NCI-H345 treated with DMSO at 0.1 percent for 48 hours (cell line): ENCODE data around the gene FSTL4.
"Not testable (repeated sequence)": the region's sequence is repeated elsewhere in the genome, so short reads cannot be mapped to it uniquely, and the experiment has no call there.

Experiments
- DNase-seq: peaks from one replicate; lab custom pipeline; 2025; ENCODE audit not compliant: unreplicated experiment; lab: John Stamatoyannopoulos, UW

Gene FSTL4

DNA sequence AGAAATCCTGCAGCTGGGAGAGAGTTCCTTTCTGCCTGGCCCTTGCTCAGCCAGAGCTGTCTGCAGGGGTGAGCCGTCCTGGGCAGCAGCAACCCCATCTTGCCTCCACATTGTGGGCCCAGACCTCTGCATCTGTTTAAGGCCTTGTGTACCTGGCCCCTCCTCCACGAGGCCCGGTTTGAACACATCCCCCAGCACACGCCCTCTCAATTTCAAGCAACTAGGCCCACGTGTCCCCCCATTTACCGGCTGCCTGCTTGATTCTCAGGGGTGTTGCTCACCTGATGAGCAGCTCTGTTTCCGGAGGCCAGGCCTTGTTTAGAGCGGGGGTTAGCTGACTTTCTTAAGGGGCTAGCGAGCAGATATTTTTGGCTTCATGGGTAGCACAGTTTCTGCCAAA lies 378.7 kb downstream of the FSTL4 start:
- no peak for DNase-seq

DNA sequence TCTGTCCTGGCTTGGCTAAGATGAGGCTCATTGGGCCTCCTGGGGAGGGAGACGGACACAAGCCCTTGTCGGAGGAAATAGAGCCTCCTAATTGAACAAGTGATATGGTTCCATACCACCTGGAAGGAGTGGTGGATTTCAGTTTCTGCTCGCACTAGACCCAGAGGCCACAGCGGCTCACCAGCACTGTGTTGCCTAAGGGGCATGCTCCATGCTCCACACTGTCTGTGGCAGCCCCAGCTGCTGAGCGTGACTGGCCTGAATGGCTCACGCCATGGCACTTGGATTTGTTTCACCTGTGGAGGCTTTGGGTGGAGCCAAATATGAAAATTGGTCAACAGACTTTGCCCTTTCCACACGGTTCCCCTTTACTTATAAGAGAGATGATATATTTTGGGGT lies 379.4 kb downstream of the FSTL4 start:
- DNase-seq = no peak

DNA sequence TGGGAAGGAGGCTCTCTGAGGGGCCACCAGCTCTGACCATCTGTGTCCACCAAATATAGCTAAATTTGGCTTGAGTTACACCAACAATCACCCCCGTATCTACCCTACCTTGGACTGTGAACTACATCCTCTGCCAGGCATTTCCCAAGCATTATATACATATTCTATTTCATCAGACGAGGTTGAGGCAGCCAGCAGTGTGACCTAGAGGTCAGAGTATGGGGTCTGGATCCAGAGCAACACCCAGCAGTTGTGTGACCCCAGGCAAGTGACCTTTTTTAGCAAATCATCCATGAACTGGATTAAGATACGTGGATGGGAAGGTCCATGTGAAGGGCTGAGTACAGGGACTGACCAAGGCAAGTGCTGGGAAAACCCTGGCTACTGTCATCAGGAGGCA lies 379.9 kb downstream of the FSTL4 start:
- DNase-seq = no peak

DNA sequence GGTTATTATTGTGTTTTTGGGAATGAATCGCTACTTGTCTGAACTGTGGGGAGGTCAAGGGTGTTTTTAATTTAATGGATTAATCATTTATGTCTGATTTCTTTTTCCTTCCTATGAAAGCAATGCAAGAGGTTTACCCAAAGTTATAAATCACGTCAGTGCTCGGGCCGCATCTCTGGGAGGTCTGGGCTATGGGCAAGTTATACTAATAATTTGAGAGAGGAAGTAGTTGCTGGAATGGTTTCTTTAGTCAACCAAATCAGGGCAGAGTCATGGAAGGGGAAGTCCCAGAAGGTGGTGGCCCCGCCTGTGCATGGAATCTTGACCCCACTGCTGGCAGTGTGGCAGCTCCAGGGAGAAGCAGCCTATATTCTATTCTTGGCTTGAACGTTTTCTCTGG lies 380.3 kb downstream of the FSTL4 start:
- DNase-seq = no peak

DNA sequence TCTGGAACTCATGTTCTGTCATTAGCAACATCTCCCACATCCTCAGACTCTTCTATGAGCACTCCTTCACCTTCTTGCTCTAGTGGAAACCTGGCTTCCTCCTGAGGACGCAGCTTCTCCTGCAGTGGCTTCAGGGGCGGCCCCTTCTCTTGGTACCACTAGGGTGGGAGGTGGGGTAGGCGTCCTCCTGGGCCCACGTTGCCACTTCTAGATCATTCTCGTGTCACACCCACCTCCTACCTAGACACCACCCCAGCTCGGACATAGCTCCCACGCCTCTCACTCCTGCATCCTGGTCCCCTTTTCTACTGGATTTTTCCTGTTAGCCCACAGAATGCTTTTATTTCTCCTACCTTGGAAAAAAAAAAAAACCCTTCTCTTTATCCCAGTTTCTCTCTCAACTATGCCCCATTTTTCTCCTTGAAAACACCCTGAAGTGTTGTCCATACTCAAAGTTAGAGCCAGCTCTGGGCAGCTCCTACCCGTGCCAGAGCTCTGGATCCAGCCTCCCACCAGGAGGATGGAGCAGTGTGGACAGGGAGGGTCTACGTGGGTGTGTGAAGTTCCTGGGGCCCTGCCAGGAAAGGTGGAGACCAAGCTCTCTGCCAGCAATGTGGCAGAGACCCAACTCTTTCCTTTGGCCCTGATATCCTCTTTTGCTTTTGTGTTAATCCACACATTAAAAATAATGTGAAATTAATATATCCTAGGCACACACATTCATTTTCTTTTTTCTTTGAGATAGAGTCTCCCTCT lies 381.3 kb downstream of the FSTL4 start:
- DNase-seq = no peak

DNA sequence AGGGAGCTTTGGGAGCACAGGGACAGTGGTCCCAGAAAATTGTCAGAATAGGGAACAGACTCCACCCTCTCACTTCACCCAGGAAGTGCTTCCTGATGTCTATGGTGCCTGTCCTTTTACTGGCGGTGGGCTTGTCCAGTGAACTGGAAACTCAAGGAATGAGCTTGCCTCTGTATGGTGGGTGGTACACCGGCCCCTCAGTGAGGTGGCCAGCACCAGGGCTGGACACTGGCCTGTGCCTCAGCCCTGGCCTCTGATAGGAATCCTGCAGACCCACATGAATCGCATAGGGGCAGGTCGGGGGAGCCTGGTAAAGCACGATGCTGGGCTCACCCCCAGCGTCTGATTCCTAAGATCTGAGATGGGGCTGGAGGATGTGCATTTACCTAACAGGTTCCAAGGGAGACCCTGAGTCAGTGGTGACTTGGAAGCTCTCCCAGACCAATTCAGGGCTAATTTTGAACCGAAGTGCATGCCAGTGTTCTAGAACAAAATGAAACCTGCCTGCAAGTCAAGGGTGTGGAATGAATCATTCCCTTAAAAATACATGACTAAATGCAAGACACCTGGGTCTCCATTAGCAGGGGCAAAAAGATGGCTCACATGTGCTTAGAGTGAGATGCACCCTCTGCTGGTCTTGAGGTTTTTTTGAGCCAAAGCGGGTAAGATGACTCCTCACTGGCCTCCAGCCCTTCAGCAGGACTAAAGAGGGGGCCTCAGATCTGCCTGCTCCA lies 382.2 kb downstream of the FSTL4 start:
- no peak for DNase-seq

DNA sequence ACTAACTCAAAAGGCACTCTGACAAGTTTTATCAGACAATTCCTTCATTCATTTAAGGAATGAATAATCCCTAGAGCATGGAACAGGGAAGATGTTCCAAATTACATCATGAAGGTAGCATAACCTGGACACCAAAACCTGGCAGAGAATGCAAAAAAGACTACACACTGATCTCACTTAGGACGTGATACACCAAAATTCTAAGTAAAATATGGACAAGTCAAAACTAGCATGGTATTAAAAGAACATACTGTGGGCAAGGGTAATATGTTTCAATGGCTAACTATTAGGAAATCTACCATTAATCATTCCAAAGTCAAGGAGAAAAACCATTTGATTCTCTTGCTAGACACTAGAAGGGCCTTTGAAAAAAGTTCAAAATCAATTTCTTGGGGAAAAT lies 384.0 kb downstream of the FSTL4 start:
- DNase-seq = no peak

DNA sequence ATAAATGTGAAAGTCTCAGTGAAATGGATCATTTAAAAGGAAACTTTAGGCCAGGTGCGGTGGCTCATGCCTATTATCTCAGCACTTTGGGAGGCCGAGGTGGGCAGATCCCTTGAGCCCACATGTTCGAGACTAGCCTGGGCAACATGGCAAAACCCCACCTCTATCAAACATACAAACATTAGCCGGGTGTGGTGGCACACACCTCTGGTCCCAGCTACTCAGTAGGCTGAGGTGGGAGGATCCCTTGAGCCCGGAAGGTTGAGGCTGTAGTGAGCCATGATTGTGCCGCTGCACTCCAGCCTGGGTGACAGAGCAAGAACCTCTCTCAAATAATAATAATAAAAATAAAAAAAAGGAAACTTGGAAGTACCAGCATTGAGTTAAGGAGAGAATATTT lies 384.4 kb downstream of the FSTL4 start:
- DNase-seq = no peak

DNA sequence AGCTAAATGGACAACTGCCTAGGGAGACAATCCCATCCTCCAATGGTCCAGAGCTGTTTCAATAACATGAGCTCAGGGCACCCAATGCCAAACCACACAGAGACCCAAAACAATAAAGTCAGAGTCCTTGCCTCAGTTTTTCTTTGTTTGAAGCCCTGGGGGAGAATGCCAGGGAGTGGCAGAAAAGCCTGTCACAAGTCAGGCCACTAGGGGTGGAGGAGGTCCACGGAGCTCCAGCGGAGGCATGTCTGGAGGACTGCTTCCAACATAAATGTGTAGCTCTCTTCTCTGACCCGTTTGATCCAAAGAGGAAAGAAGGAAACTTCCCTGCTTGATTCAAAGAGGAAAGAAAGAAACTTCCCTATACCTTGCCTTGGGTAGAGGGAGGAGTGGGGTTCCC lies 385.3 kb downstream of the FSTL4 start:
- DNase-seq = no peak

DNA sequence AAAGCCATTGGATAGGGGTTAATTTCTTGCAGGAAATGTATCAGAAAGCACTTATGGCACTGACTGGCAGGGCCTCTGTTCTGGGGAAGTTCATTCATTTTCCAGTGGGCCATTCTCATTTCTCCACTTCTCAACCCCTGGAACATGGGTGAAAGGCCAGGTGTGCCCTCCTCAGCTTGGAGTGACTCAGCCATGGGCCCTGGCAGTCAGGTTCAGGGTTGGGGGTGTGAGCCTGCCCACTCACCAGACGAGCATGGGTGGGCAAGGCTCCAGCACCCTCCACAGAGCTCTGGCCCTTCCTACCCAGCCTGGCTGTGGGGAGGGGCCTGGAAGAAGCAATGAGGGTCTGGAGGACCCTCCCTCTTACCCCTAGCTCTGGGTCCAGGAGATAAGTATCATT lies 386.2 kb downstream of the FSTL4 start:
- DNase-seq = no peak

DNA sequence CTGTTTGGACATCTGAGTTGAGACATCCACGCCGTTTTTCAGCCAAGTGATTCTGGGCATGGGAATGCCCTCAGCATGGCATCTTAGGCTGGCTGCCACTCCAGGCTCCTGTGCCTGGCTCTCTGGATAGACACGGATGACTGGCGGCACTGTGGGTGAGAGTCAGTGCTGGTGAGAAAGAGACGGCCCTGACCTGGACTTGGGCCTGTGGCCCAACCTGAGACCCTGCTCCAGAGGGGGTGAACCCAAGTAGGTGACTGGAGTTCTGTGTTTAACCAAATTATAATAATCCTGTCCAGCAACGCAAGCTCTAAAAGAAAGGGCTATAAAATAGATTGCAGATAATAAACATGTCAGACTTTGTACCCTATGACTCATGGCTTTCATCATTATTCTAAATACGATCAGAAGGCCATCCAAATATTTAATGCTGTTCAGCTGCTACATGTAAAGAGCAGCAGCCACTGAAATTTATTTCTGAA lies 386.6 kb downstream of the FSTL4 start:
- no peak for DNase-seq

DNA sequence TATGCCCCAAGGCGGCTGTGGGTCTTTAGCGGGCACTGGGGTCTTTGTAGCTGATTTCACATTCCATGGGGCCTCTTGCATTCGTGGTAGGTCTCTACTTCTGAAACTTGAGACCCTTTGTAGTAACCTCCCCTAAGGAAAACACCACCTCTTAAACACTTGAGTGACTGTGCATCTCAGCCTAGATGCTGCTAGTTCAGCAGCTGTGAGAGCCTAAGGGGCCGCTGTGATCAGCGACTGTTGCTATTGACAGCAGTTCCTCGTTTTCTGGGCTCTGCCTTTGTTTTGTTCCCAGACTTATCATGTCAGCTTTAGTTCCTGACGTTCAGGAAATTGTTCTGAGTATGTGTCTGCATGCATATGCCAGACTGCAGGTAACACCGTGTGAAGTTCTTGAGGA lies 389.4 kb downstream of the FSTL4 start:
- no peak for DNase-seq

DNA sequence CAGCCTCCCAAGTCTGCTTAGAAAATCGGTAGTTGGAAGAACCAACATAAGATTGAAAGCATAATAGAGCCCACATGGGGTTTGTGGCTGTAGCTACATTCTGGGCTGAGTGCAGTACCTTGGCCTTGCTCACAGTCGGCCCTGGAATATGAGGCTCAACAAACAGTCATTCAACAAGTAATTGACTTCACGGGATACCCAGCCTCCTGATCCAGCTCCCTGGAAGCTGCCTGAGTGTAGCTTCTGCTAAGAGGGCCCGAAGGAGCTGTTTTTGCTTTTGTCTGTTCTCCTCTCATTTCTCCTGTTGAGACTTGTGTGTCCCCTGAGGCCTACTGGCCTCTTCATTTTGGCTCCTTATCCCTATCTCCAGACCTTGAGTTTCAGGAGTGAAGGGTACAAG lies 389.8 kb downstream of the FSTL4 start:
- DNase-seq = no peak

DNA sequence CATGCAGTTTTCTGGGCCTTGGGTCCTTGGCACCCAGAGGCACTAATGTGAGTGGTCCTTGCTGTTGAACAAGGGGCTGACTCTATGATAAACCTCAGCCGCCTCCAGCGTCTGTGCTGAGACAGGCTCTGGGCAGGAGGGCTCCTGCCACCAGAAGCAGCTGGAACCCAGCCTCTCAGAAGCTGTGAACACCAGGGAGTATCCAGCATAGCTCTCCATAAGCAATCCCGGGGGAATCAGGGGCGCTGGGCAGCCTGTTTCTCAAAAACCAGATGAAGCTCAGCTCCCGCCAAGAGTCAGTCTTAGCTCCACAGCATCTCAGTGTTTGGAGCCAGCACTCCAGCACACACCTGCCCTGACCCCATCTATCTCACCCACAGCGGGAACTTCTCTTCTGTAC lies 390.3 kb downstream of the FSTL4 start:
- no peak for DNase-seq

DNA sequence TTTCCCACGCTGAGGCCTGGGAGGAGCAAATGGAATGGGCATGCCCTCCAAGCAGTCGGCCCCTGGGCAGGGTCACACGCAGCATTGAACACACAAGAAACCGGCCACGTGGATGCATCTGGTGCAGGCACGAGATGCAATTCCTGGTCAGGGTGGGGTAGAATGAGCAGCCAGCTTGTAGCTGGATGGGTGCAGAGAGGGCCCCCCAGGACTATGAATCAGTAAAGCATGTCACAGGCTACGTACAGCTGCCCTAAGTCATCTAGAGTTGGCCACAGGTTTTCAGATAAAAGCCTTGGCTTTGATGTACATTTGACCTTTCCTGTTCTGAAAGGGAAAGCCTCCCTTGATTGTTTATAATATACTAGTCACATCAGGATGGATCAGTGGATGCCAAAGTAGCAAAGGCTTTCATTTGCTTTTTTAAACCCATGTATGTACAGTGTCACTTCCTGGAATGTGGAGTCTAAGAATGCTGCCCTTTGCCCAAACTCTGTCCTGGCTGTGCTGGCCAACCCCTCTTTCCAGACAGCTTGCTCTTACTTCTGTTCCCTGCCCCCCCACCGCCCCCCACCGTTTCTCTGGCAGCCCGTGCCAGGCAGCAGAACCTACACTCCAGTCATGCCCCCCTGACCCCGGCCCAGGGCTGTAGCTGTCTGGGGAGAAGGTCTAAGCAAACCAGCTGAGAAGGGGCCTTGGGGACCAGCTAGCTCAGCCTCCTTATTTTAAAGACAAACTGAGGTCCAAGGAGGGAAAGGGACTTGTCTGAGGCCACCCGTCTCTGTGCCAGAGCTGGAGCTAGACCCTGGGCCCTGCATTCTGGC lies 391.3 kb downstream of the FSTL4 start:
- DNase-seq = no peak

DNA sequence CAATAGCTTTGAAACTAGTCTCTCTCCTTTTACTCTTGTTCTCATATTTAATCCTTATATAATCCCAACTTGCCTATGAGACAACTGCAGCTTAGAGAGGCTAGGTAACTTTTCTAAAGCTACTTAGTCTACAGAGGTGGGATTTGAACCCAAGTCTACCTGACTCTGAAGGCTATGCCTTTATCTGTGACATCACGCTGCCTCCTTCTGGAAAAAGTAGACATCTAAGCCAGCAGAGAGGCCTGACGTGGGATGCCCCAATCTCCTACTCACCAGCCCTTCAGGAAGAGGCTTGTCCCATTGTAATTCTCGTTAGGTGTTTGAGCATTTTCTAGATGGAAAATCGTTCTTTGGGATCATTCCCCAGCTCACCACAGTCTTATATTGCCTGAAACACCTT lies 393.0 kb downstream of the FSTL4 start:
- DNase-seq = no peak

DNA sequence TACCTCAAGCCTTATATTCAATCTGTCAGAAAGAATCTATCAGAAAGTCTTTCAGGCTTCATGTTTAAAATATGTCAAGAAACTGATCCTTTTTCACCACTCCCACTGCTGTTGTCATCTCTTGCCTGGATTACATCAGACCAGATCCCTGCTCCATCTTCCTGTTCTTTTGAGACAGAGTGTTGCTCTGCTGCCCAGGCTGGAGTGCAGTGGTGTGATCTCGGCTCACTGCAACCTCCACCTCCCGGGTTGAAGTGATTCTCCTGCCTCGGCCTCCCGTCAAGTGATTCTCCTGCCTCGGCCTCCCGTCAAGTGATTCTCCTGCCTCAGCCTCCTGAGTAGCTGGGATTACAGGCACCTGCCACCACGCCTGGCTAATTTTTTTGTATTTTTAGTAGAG lies 396.2 kb downstream of the FSTL4 start:
- DNase-seq = not testable (repeated sequence)

DNA sequence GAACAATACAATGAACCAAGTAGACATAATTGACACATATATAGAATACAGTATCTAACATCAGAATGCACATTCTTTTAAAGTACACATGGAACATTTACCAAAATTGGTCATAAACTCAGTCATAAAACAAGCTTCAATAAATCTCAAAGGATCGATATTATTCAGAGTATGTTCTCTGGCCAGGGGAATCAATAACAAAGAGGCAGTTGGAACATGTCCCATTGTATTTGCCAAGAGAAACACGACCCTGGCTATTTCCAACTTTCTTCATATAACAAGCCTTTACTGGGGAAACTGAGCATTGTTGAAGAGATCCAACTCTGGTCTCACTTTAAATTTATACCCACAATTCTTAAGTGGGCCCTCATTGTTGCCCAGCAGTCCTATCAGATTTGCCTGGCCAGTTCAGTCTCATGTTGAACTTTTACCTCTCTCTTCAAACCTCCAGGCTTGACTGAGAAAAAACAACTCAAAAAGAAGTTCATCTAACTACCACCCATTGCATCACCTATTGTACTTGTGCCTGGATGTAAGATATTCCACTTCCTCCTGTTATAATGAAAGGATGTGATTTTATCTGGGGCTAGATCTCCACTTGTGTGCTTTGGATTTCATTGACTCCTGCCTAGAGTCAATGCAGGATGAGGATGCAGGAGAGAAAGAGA lies 398.1 kb downstream of the FSTL4 start:
- DNase-seq = no peak

DNA sequence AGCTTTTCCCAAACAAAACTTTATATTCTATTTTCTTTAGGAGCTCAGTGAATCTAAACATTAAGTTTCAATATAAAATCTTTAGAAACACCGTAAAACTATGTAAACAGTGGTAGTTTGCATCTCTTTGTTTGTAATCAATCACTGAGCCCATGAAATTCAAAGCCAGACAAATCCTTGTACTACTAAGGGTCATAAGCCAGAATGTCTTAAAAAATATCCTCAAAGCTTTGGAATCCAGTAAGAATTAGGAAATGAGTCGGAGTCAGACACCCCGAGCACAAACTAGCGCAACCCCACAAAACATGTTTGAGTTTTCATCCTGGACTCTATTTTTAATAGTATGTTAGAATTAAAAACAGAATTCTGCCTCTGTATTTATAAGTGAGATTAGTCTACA lies 406.7 kb downstream of the FSTL4 start:
- DNase-seq = no peak

DNA sequence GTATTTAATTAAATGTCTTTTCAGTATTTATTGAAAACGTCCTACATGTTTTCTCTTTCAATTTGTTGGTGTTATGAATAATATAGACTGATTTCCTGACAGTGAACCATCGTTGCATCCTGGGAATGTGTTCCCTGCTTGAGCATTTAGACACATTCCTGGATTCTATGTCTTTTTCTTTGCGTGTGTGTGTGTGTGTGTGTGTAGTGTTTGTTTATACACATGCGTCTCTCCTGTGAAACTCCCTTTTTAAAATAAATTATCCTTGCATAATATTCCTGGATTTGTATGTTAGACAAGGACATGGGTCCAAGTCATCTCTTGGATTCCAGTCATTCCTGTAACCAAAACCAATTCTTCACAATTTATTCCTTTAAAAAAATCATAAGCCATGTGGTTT lies 407.1 kb downstream of the FSTL4 start:
- no peak for DNase-seq
